SK-N-SH (cell line): ENCODE measurements around the gene SIPA1L2.

ENCODE experiments used
- EP300 ChIP-seq, 2 experiments: IDR thresholded peaks; 2 replicates each; pipeline versions ENCODE4 v1.4.0 to v1.6.1; 2012; ENCODE audit warnings: borderline replicate concordance in 1 of 2, low read depth in 1 of 2, low read length in 1 of 2
- EZH2phosphoT487 ChIP-seq: fragments of 200-600 bp; sonication (generic); IDR thresholded peaks from 2 replicates; pipeline ENCODE4 v1.6.1; 2017; ENCODE audit warnings: low read depth, mixed run types, mild to moderate bottlenecking, antibody characterized with exemption, moderate library complexity, borderline replicate concordance
- GABPA ChIP-seq: IDR thresholded peaks from 2 replicates; pipeline ENCODE4 v1.4.0; 2012; ENCODE audit warnings: low read depth, mild to moderate bottlenecking
- JUND ChIP-seq: IDR thresholded peaks from 2 replicates; pipeline ENCODE4 v1.4.0; 2012
- POLR2AphosphoS5 ChIP-seq: IDR thresholded peaks from 2 replicates; pipeline ENCODE4 v1.6.1; 2012; ENCODE audit warnings: low read depth, low read length
- RFX5 ChIP-seq: IDR thresholded peaks from 2 replicates; pipeline ENCODE4 v1.6.1; 2012; ENCODE audit warnings: mild to moderate bottlenecking, improper control_type of control experiment, low read length
- USF1 ChIP-seq: IDR thresholded peaks from 2 replicates; pipeline ENCODE4 v1.4.0; 2012; ENCODE audit warnings: low read depth, borderline replicate concordance
- TF ChIP-seq, protein P1 (sequence below): fragments of 200-600 bp; sonication (generic); IDR thresholded peaks from 2 replicates; pipeline ENCODE4 v1.6.1; 2017; ENCODE audit warnings: antibody characterized with exemption, mild to moderate bottlenecking, moderate library complexity
- TF ChIP-seq, protein P2 (sequence below): IDR thresholded peaks from 2 replicates; pipeline ENCODE4 v1.6.1; 2012; ENCODE audit warnings: mild to moderate bottlenecking, low read depth, low read length, moderate library complexity
- TF ChIP-seq, protein P3 (sequence below): IDR thresholded peaks from 2 replicates; pipeline ENCODE4 v1.4.0; 2012; ENCODE audit warnings: low read depth

DNA sequence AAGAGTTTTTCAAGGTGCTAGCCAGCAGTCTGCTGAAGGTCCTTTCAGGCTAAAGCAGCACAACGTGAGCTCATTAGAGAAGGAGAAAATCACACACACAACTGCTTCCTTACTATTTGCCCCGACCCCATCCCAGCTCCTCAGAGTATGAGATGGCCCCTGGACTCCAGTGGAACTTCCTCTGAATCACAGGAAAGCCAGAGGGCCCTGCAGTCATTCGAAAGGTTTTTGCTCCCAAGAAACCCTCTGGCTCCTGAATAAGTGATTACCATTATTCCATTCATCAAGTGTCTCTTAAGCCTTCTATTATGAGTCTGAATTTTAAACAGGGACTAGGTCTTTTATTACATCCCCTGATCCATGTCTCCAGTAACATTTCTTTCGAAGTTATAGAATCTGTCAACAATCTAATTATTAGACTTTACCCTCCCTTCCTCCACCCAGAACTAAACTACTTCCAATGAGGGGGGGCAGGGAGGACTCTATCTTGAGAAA lies 14.6 kb downstream of the SIPA1L2 start:
- no peak for TF ChIP-seq EP300 (IDR thresholded peaks at IDR 0.05; ENCODE audit: borderline replicate concordance in 1 of 2, low read depth in 1 of 2, low read length in 1 of 2)
- TF ChIP-seq, protein P1, sequence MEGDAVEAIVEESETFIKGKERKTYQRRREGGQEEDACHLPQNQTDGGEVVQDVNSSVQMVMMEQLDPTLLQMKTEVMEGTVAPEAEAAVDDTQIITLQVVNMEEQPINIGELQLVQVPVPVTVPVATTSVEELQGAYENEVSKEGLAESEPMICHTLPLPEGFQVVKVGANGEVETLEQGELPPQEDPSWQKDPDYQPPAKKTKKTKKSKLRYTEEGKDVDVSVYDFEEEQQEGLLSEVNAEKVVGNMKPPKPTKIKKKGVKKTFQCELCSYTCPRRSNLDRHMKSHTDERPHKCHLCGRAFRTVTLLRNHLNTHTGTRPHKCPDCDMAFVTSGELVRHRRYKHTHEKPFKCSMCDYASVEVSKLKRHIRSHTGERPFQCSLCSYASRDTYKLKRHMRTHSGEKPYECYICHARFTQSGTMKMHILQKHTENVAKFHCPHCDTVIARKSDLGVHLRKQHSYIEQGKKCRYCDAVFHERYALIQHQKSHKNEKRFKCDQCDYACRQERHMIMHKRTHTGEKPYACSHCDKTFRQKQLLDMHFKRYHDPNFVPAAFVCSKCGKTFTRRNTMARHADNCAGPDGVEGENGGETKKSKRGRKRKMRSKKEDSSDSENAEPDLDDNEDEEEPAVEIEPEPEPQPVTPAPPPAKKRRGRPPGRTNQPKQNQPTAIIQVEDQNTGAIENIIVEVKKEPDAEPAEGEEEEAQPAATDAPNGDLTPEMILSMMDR: no peak
- no peak for TF ChIP-seq POLR2AphosphoS5
- TF ChIP-seq JUND: no peak
- no peak for TF ChIP-seq RFX5
- TF ChIP-seq, protein P2, sequence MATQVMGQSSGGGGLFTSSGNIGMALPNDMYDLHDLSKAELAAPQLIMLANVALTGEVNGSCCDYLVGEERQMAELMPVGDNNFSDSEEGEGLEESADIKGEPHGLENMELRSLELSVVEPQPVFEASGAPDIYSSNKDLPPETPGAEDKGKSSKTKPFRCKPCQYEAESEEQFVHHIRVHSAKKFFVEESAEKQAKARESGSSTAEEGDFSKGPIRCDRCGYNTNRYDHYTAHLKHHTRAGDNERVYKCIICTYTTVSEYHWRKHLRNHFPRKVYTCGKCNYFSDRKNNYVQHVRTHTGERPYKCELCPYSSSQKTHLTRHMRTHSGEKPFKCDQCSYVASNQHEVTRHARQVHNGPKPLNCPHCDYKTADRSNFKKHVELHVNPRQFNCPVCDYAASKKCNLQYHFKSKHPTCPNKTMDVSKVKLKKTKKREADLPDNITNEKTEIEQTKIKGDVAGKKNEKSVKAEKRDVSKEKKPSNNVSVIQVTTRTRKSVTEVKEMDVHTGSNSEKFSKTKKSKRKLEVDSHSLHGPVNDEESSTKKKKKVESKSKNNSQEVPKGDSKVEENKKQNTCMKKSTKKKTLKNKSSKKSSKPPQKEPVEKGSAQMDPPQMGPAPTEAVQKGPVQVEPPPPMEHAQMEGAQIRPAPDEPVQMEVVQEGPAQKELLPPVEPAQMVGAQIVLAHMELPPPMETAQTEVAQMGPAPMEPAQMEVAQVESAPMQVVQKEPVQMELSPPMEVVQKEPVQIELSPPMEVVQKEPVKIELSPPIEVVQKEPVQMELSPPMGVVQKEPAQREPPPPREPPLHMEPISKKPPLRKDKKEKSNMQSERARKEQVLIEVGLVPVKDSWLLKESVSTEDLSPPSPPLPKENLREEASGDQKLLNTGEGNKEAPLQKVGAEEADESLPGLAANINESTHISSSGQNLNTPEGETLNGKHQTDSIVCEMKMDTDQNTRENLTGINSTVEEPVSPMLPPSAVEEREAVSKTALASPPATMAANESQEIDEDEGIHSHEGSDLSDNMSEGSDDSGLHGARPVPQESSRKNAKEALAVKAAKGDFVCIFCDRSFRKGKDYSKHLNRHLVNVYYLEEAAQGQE: no peak
- TF ChIP-seq, protein P3, sequence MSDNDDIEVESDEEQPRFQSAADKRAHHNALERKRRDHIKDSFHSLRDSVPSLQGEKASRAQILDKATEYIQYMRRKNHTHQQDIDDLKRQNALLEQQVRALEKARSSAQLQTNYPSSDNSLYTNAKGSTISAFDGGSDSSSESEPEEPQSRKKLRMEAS: no peak
- TF ChIP-seq GABPA: no peak
- TF ChIP-seq USF1: no peak
- no peak for TF ChIP-seq EZH2phosphoT487
